ENCODE data around the gene KDSR. TPM values are rescaled to one million over a fixed set of nuclear protein-coding genes. Genes with fewer than 3 reads are reported as not detected.

The KDSR gene
- total and polyA plus RNA-seq, 4 donors, result 11.3 to 37.2 (median 31.4) TPM

- Histone ChIP-seq H3K4me3 (ENCODE audit: low read depth in 1 of 3, low read length in 3 of 3) (no peak overlapping the region), H3K27me3 (ENCODE audit: control insufficient read depth in 4 of 4, insufficient read depth in 4 of 4, low read length in 3 of 4) (no peaks in the 10 kb centered on the region), H3K9ac (ENCODE audit: low read depth in 1 of 2, low read length in 2 of 2) (no peak overlapping the region), H3K36me3 (ENCODE audit: control insufficient read depth in 4 of 4, insufficient read depth in 3 of 4, low read depth in 1 of 4, low read length in 3 of 4) (peaks cover 3 to 47% (median 26%) of the 10 kb centered on the region in 4 donors), H3K4me1 (ENCODE audit: control insufficient read depth in 4 of 4, insufficient read depth in 4 of 4, low read length in 3 of 4) (peaks cover 3 to 28% (median 23%) of the 10 kb centered on the region in 4 donors), H3K9me3 (ENCODE audit: control insufficient read depth in 4 of 4, low read length in 3 of 4) (no peaks in the 10 kb centered on the region), H3K27ac (ENCODE audit: low read depth in 1 of 2, low read length in 2 of 2) (peak overlapping the region; percentile 67 to 70)
- TF ChIP-seq RAD21 (IDR thresholded peaks at IDR 0.05) (peak; percentile 8 to 33), SP1 (IDR thresholded peaks at IDR 0.05) (peak; percentile 14), MAX (IDR thresholded peaks at IDR 0.05) (peak; percentile 28), JUND (IDR thresholded peaks at IDR 0.05) (peak in 1 of 2 donors; percentile 25), HNF4A (conservative IDR thresholded peaks at IDR 0.05) (peak; percentile 76 to 77), NR2F2 (IDR thresholded peaks at IDR 0.05) (no peak), RXRA (IDR thresholded peaks at IDR 0.05) (peak; percentile 35 to 68), ZBTB33 (IDR thresholded peaks at IDR 0.05) (peak; percentile 35)
- TF ChIP-seq, protein P1, sequence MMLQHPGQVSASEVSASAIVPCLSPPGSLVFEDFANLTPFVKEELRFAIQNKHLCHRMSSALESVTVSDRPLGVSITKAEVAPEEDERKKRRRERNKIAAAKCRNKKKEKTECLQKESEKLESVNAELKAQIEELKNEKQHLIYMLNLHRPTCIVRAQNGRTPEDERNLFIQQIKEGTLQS (IDR thresholded peaks at IDR 0.05), result no peak
- WGBS, result 40% methylated on average over 3 of the region's 3 CpGs
- DNase-seq (ENCODE audit: low spot score), result no peak
Observed at GRCh38 chr18:63405986-63406385, 39.0 kb upstream of the KDSR start.

DNA sequence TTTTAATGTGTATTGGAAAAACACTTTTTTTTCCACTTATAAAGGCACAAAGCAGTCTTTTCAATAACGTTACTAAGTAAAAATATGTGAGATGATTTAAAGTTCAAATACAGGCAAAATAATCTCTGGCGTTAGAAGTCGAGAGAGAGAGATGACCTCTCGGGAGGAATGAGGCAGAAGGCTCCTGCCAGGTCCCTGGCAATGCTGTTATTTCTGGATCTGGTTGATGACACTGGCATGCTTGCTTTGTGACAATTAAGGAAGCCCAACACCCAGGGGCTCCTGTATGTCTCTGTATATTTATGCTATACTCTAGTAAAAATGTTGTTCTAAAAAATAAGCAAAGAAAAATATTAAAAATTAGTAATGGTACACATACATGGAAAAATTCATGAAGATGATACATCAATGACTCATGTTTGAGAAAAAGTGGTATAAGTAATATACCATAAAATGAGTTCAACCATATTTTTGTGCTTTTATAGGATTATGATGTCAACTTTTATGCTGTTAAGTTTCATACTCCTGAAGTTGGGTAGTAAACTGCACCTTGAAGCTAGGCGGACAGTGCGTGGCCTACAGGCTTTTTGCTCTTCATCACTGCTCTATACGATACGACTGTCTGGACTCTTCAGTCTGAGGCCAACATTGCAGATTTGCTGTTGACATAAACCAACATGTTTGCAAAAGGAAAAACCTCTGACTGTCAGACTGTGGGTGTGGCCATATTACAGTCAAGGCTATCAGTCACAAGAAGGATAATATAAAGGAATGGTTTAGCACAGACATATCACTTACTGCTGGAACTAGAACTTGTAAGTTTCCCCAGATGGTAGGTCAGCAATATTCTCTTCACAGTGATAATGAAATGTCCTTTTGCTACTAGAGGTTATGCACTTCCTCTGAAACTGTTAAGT, 35.5 kb upstream of the KDSR start:
- no peaks in the 10 kb centered on the region for H3K27me3 ChIP-seq (ENCODE audit: control insufficient read depth in 4 of 4, insufficient read depth in 4 of 4, low read length in 3 of 4)
- H3K27ac ChIP-seq (ENCODE audit: low read depth in 1 of 2, low read length in 2 of 2), result no peak overlapping the region
- H3K36me3 ChIP-seq (ENCODE audit: control insufficient read depth in 4 of 4, insufficient read depth in 3 of 4, low read depth in 1 of 4, low read length in 3 of 4), result peaks cover 3 to 31% (median 18%) of the 10 kb centered on the region in 4 donors
- peaks cover 5 to 22% (median 19%) of the 10 kb centered on the region in 4 donors for H3K4me1 ChIP-seq (ENCODE audit: control insufficient read depth in 4 of 4, insufficient read depth in 4 of 4, low read length in 3 of 4)
- no peak overlapping the region for H3K9ac ChIP-seq (ENCODE audit: low read depth in 1 of 2, low read length in 2 of 2)
- TF ChIP-seq, protein P1 (IDR thresholded peaks at IDR 0.05), result no peak
- TF ChIP-seq NR2F2 (IDR thresholded peaks at IDR 0.05) (no peak), MAX (IDR thresholded peaks at IDR 0.05) (no peak), FOXA1 (IDR thresholded peaks at IDR 0.05) (no peak), EGR1 (IDR thresholded peaks at IDR 0.05; ENCODE audit: low read depth in 2 of 2) (no peak), CTCF (IDR thresholded peaks at IDR 0.05; ENCODE audit: low read depth, low read length, missing input control) (no peak), HNF4G (IDR thresholded peaks at IDR 0.05) (no peak)
- TF ChIP-seq, protein P2, sequence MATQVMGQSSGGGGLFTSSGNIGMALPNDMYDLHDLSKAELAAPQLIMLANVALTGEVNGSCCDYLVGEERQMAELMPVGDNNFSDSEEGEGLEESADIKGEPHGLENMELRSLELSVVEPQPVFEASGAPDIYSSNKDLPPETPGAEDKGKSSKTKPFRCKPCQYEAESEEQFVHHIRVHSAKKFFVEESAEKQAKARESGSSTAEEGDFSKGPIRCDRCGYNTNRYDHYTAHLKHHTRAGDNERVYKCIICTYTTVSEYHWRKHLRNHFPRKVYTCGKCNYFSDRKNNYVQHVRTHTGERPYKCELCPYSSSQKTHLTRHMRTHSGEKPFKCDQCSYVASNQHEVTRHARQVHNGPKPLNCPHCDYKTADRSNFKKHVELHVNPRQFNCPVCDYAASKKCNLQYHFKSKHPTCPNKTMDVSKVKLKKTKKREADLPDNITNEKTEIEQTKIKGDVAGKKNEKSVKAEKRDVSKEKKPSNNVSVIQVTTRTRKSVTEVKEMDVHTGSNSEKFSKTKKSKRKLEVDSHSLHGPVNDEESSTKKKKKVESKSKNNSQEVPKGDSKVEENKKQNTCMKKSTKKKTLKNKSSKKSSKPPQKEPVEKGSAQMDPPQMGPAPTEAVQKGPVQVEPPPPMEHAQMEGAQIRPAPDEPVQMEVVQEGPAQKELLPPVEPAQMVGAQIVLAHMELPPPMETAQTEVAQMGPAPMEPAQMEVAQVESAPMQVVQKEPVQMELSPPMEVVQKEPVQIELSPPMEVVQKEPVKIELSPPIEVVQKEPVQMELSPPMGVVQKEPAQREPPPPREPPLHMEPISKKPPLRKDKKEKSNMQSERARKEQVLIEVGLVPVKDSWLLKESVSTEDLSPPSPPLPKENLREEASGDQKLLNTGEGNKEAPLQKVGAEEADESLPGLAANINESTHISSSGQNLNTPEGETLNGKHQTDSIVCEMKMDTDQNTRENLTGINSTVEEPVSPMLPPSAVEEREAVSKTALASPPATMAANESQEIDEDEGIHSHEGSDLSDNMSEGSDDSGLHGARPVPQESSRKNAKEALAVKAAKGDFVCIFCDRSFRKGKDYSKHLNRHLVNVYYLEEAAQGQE (IDR thresholded peaks at IDR 0.05), result no peak
- H3K9me3 ChIP-seq (ENCODE audit: control insufficient read depth in 4 of 4, low read length in 3 of 4), result no peaks in the 10 kb centered on the region
- no peak overlapping the region for H3K4me3 ChIP-seq (ENCODE audit: low read depth in 1 of 3, low read length in 3 of 3)
- WGBS, result 82% methylated on average over 8 of the region's 8 CpGs
- DNase-seq (ENCODE audit: low spot score), result no peak

Measured in liver (tissue), 9 donors.